Measurements from ENCODE around the gene CEP41.

GRCh38 chr7:130364451-130364850 lies 76.4 kb downstream of the CEP41 start:
- no peak for TF ChIP-seq CTCF (IDR thresholded peaks at IDR 0.05)
- no peak for TF ChIP-seq MAX (IDR thresholded peaks at IDR 0.05)
- no peak for TF ChIP-seq ESRRA (IDR thresholded peaks at IDR 0.05; ENCODE audit: borderline replicate concordance, low read length)
